ENCODE measurements around the gene XAB2.
A peak's percentile ranks its signal among the peaks of the same experiment; 100 is the strongest.

XAB2 gene

DNA sequence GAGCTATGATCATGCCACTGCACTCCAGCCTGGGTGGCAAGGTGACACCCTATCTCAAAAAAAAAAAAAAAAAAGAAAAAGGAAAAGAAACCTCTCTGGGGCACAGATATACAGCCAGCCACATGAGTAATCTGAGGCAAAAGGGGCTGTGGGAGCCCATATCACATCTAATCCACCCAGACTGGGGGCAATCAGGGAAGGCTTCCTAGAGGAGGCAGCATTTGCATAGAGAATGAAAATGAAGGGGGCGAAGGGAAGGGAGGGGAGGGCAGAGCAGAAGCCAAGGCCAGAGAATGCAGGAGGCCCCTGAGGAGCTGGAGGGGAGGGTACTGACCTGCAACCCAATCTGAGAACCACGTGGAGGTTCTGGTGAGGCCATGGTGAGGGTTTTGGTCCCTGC lies 20.8 kb upstream of the XAB2 start:
- no peak for DNase-seq (ENCODE audit: low spot score)
- TF ChIP-seq, protein P1, sequence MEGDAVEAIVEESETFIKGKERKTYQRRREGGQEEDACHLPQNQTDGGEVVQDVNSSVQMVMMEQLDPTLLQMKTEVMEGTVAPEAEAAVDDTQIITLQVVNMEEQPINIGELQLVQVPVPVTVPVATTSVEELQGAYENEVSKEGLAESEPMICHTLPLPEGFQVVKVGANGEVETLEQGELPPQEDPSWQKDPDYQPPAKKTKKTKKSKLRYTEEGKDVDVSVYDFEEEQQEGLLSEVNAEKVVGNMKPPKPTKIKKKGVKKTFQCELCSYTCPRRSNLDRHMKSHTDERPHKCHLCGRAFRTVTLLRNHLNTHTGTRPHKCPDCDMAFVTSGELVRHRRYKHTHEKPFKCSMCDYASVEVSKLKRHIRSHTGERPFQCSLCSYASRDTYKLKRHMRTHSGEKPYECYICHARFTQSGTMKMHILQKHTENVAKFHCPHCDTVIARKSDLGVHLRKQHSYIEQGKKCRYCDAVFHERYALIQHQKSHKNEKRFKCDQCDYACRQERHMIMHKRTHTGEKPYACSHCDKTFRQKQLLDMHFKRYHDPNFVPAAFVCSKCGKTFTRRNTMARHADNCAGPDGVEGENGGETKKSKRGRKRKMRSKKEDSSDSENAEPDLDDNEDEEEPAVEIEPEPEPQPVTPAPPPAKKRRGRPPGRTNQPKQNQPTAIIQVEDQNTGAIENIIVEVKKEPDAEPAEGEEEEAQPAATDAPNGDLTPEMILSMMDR (IDR thresholded peaks at IDR 0.05; ENCODE audit: extremely low read depth, missing control alignments) = no peak

DNA sequence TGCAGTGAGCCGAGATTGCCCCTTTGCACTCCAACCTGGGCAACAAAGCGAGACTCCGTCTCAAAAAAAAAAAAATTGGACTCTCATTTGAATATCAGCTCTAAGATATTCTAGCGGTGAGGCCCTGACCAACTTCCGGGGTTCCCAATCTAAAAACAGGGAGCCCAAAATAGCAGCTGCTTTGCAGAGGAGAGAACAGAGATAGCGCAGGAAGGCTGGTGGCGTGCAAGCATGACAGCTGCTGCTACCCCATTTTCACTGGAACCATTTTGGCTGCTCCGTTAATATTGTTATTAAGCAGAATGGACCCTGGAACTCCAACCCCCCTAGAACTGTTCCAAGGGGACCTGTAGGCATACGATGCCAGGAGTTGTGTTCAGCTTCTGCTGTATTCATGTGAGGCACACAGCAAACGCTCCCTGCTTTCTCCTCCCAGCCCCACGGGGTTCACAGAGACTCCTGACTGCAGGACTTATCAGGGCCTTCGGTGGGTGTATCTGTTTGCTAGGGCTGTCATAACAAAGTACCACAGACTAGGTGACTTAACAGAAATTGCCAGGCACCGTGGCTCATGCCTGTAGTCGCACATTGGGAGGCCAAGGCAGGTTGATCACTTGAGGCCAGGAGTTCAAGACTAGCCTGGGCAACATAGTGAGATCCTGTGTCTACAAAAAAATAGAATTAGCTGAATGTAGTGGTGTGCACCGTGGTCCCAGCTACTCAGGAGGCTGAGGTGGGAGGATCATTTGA lies 19.1 kb upstream of the XAB2 start:
- DNase-seq (ENCODE audit: low spot score) = no peak
- TF ChIP-seq, protein P1 (IDR thresholded peaks at IDR 0.05; ENCODE audit: extremely low read depth, missing control alignments) = no peak

DNA sequence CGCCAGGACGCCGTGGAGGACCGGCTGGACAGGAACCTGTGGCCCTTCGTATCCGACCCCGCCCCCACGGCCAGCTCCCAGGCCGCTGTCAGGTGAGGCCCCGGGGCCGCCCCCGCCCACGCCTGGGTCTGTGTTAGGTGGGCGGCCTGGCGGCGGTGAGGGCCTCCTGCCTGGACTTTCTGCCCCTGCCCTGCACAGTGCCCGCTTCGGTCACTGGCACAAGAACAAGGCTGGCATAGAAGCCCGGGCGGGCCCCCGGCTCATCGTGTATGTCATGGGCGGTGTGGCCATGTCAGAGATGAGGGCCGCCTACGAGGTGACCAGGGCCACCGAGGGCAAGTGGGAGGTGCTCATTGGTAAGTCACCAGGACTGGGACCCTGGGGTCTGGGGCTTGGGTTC lies 17.8 kb upstream of the XAB2 start:
- TF ChIP-seq, protein P1 (IDR thresholded peaks at IDR 0.05; ENCODE audit: extremely low read depth, missing control alignments) = no peak
- no peak for DNase-seq (ENCODE audit: low spot score)

DNA sequence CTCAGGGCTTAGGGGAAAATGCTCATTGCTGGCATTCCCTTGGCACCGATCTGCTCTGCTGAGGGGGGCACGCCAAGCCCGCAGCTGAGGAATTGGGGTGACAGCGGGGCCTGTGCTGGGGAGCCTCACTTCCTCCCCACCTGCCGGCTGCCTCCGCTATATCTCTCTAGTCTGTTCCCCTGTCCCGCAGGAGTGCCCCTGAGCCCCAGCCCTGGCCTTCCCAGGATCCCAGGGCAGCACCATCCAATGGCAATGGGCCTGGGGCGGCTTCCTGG lies 17.0 kb upstream of the XAB2 start:
- no peak for DNase-seq (ENCODE audit: low spot score)
- TF ChIP-seq, protein P1 (IDR thresholded peaks at IDR 0.05; ENCODE audit: extremely low read depth, missing control alignments) = no peak

DNA sequence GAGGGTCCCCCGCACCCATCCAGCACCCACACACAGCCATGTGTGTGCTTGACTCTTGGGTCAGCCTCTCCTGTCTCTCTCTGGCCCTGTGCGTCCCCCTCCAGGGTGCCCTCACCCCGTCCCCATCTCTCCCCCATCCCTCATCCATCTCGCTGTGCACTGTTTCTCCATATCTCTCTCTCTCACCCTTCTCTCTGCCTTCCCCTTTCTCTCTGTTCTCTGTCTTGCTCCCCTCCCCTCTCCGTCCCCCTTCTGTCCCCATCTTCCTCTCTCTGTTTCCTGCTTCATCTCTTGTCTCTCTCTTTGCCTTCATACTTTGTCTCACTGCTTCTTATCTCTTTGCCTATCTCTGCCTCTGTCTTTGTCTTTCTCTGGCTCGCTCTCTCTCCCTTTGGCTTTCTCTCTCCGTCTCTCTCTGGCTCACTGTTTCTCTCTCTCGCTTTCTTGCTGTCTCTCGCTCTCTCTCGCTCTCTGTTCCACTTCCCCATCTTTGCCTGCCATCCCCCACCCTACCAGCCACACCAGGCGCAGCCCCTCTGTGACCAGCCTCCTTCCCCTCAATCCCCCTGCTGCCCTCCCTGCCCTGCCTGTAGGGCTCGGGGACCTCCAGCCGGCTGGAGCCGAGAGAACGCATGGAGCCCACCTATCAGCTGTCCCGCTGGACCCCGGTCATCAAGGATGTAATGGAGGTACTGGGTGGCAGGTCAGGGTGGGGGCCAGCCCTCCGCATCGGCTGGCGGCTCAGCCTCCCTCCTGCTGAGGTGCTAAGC lies 16.5 kb upstream of the XAB2 start:
- no peak for DNase-seq (ENCODE audit: low spot score)
- TF ChIP-seq, protein P1 (IDR thresholded peaks at IDR 0.05; ENCODE audit: extremely low read depth, missing control alignments) = no peak

DNA sequence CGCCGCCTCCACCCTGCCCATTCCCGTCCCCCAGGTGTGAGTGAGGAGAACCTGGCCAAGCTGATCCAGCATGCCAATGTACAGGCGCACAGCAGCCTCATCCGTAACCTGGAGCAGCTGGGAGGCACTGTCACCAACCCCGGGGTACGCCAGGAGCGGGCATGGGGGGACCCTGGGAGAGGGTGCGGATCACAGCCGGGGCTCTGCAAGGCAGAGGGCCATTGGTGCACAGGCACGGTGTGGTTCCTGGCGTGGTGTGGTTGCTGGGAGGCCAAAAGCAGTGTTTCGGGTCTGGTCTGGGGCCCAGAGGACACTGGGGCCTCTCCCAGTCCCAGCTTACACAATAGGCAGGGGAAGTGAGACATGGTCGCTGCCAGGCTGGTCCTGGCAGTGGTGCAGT lies 15.8 kb upstream of the XAB2 start:
- TF ChIP-seq, protein P1 (IDR thresholded peaks at IDR 0.05; ENCODE audit: extremely low read depth, missing control alignments) = no peak
- DNase-seq (ENCODE audit: low spot score) = no peak

DNA sequence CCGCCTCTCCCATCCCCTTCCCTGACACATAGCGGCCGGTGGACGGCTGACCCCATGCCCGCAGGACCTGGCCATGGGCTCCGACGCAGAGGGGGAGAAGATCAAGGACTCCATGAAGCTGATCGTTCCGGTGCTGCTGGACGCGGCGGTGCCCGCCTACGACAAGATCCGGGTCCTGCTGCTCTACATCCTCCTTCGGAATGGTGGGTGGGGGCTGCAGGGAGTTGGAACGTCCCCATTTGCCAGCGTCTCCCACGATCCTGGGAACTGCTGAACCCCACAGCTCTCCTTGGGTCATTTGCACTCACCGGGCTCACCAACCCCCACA lies 15.2 kb upstream of the XAB2 start:
- TF ChIP-seq, protein P1 (IDR thresholded peaks at IDR 0.05; ENCODE audit: extremely low read depth, missing control alignments) = no peak

DNA sequence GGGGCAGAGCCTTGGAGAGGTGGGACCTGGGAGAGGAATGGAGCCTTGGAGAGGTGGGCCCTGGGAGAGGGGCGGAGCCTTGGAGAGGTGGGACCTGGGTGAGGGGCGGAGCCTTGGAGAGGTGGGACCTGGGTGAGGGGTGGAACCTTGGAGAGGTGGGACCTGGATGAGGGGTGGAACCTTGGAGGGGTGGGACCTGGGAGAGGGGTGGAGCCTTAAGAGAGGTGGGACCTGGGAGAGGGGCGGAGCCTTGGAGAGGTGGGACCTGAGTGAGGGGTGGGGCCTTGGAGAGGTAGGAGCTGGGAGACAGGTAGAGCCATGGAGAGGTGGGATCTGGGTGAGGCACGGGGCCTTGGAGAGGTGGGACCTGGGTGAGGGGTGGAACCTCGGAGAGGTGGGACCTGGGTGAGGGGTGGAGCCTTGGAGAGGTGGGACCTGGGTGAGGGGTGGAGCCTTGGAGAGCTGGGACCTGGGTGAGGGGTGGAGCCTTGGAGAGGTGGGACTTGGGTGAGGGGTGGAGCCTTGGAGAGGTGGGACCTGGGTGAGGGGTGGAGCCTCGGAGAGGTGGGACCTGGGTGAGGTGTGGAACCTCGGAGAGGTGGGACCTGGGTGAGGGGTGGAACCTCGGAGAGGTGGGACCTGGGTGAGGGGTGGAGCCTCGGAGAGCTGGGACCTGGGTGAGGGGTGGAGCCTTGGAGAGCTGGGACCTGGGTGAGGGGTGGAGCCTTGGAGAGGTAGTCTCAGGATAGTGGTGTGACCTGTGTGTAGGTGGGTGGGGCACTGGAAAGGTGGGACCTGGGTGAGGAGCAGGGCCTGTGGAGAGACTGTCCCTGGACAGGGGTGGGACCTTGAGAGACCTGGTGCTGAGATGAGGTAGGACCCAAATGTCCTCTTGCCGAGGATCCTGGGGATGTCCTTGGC lies 14.5 kb upstream of the XAB2 start:
- DNase-seq (ENCODE audit: low spot score) = peak; percentile 57

More for the DNA sequence above, 15.2 kb upstream of the XAB2 start:
- no peak for DNase-seq (ENCODE audit: low spot score)
